GM18508 (cell line): ENCODE measurements around the gene PTPRM.

Experiments
- ATAC-seq: cut with Tn5 transposase; IDR thresholded peaks from one replicate; pipeline ENCODE4 v1.9.1; 2021; ENCODE audit warnings: moderate number of reproducible peaks; ENCODE audit not compliant: insufficient read depth, unreplicated experiment

The PTPRM gene

GRCh38 chr18:8283891-8284585 lies 716.9 kb downstream of the PTPRM start:
- ATAC-seq = no peak

GRCh38 chr18:8286303-8286702 lies 719.2 kb downstream of the PTPRM start:
- no peak for ATAC-seq

- no peak for ATAC-seq
These were observed 720.2 kb downstream of the PTPRM start for GRCh38 chr18:8287196-8287885.

GRCh38 chr18:8288472-8289195 lies 721.5 kb downstream of the PTPRM start:
- ATAC-seq = no peak

GRCh38 chr18:8290435-8290834 lies 723.3 kb downstream of the PTPRM start:
- no peak for ATAC-seq

GRCh38 chr18:8290913-8291312 lies 723.8 kb downstream of the PTPRM start:
- no peak for ATAC-seq

GRCh38 chr18:8293184-8293583 lies 726.1 kb downstream of the PTPRM start:
- no peak for ATAC-seq

- ATAC-seq = no peak
These were observed 729.9 kb downstream of the PTPRM start for GRCh38 chr18:8296886-8297616.

- ATAC-seq = no peak
These were observed 731.1 kb downstream of the PTPRM start for GRCh38 chr18:8298186-8298585.

- no peak for ATAC-seq
These were observed 732.2 kb downstream of the PTPRM start for GRCh38 chr18:8299054-8299980.

- no peak for ATAC-seq
These were observed 733.8 kb downstream of the PTPRM start for GRCh38 chr18:8300751-8301410.

GRCh38 chr18:8301427-8302172 lies 734.5 kb downstream of the PTPRM start:
- no peak for ATAC-seq

GRCh38 chr18:8303151-8303755 lies 736.1 kb downstream of the PTPRM start:
- ATAC-seq = no peak

- ATAC-seq = no peak
These were observed 740.8 kb downstream of the PTPRM start for GRCh38 chr18:8307960-8308359.

GRCh38 chr18:8313043-8313442 lies 745.9 kb downstream of the PTPRM start:
- no peak for ATAC-seq

GRCh38 chr18:8314124-8314523 lies 747.0 kb downstream of the PTPRM start:
- no peak for ATAC-seq

GRCh38 chr18:8319798-8320489 lies 752.8 kb downstream of the PTPRM start:
- no peak for ATAC-seq
